ENCODE data around the gene SORT1.

The SORT1 gene

GRCh38 chr1:109425391-109426280, 27.9 kb upstream of the SORT1 start:
- Histone ChIP-seq H3K4me3 (ENCODE audit: low read length) (peak overlapping the region; percentile 93), H3K9ac (ENCODE audit: low read length) (peak overlapping the region; percentile 92), H3K4me1 (ENCODE audit: control insufficient read depth, insufficient read depth, low read length) (peaks cover 59% of the 10 kb centered on the region), H3K36me3 (ENCODE audit: control insufficient read depth, insufficient read depth, low read length, severe bottlenecking) (peaks cover 11% of the 10 kb centered on the region), H3K9me3 (ENCODE audit: control insufficient read depth, low read length) (no peaks in the 10 kb centered on the region), H3K27me3 (replicated peaks; ENCODE audit: control insufficient read depth, insufficient read depth, low read length) (no peaks in the 10 kb centered on the region)
- peak; percentile 73 for DNase-seq (ENCODE audit: low read depth)

GRCh38 chr1:109423498-109423897, 25.8 kb upstream of the SORT1 start:
- Histone ChIP-seq H3K4me1 (ENCODE audit: control insufficient read depth, insufficient read depth, low read length) (peaks cover 39% of the 10 kb centered on the region), H3K27me3 (replicated peaks; ENCODE audit: control insufficient read depth, insufficient read depth, low read length) (no peaks in the 10 kb centered on the region), H3K9ac (ENCODE audit: low read length) (peak overlapping the region; percentile 47), H3K4me3 (ENCODE audit: low read length) (peak overlapping the region; percentile 61), H3K9me3 (ENCODE audit: control insufficient read depth, low read length) (no peaks in the 10 kb centered on the region), H3K36me3 (ENCODE audit: control insufficient read depth, insufficient read depth, low read length, severe bottlenecking) (peaks cover 31% of the 10 kb centered on the region)
- no peak for DNase-seq (ENCODE audit: low read depth)

- Histone ChIP-seq H3K27me3 (replicated peaks; ENCODE audit: control insufficient read depth, insufficient read depth, low read length) (no peaks in the 10 kb centered on the region), H3K9ac (ENCODE audit: low read length) (no peak overlapping the region), H3K4me3 (ENCODE audit: low read length) (no peak overlapping the region), H3K9me3 (ENCODE audit: control insufficient read depth, low read length) (no peaks in the 10 kb centered on the region), H3K4me1 (ENCODE audit: control insufficient read depth, insufficient read depth, low read length) (peaks cover 14% of the 10 kb centered on the region), H3K36me3 (ENCODE audit: control insufficient read depth, insufficient read depth, low read length, severe bottlenecking) (peaks cover 100% of the 10 kb centered on the region)
- no peak for DNase-seq (ENCODE audit: low read depth)
Measured at GRCh38 chr1:109412551-109412950, 14.8 kb upstream of the SORT1 start.

GRCh38 chr1:109404838-109405237, 7.1 kb upstream of the SORT1 start:
- Histone ChIP-seq H3K4me3 (ENCODE audit: low read length) (no peak overlapping the region), H3K27me3 (replicated peaks; ENCODE audit: control insufficient read depth, insufficient read depth, low read length) (no peaks in the 10 kb centered on the region), H3K9ac (ENCODE audit: low read length) (no peak overlapping the region), H3K4me1 (ENCODE audit: control insufficient read depth, insufficient read depth, low read length) (peaks cover 6% of the 10 kb centered on the region), H3K36me3 (ENCODE audit: control insufficient read depth, insufficient read depth, low read length, severe bottlenecking) (peaks cover 96% of the 10 kb centered on the region), H3K9me3 (ENCODE audit: control insufficient read depth, low read length) (no peaks in the 10 kb centered on the region)
- no peak for DNase-seq (ENCODE audit: low read depth)

- Histone ChIP-seq H3K9ac (ENCODE audit: low read length) (peak overlapping the region; percentile 0), H3K4me1 (ENCODE audit: control insufficient read depth, insufficient read depth, low read length) (peaks cover 19% of the 10 kb centered on the region), H3K36me3 (ENCODE audit: control insufficient read depth, insufficient read depth, low read length, severe bottlenecking) (peaks cover 71% of the 10 kb centered on the region), H3K9me3 (ENCODE audit: control insufficient read depth, low read length) (no peaks in the 10 kb centered on the region), H3K27me3 (replicated peaks; ENCODE audit: control insufficient read depth, insufficient read depth, low read length) (no peaks in the 10 kb centered on the region), H3K4me3 (ENCODE audit: low read length) (no peak overlapping the region)
- DNase-seq (ENCODE audit: low read depth) = no peak
Measured at GRCh38 chr1:109402025-109402424, 4.3 kb upstream of the SORT1 start.

- Histone ChIP-seq H3K36me3 (ENCODE audit: control insufficient read depth, insufficient read depth, low read length, severe bottlenecking) (peaks cover 54% of the 10 kb centered on the region), H3K9ac (ENCODE audit: low read length) (peak overlapping the region; percentile 11), H3K9me3 (ENCODE audit: control insufficient read depth, low read length) (no peaks in the 10 kb centered on the region), H3K4me3 (ENCODE audit: low read length) (no peak overlapping the region), H3K4me1 (ENCODE audit: control insufficient read depth, insufficient read depth, low read length) (peaks cover 36% of the 10 kb centered on the region), H3K27me3 (replicated peaks; ENCODE audit: control insufficient read depth, insufficient read depth, low read length) (no peaks in the 10 kb centered on the region)
- DNase-seq (ENCODE audit: low read depth) = no peak
Measured at GRCh38 chr1:109400035-109400655, 2.4 kb upstream of the SORT1 start.

GRCh38 chr1:109399326-109399957, 1.7 kb upstream of the SORT1 start:
- Histone ChIP-seq H3K4me3 (ENCODE audit: low read length) (no peak overlapping the region), H3K9me3 (ENCODE audit: control insufficient read depth, low read length) (no peaks in the 10 kb centered on the region), H3K27me3 (replicated peaks; ENCODE audit: control insufficient read depth, insufficient read depth, low read length) (no peaks in the 10 kb centered on the region), H3K9ac (ENCODE audit: low read length) (peak overlapping the region; percentile 94), H3K4me1 (ENCODE audit: control insufficient read depth, insufficient read depth, low read length) (peaks cover 36% of the 10 kb centered on the region), H3K36me3 (ENCODE audit: control insufficient read depth, insufficient read depth, low read length, severe bottlenecking) (peaks cover 47% of the 10 kb centered on the region)
- DNase-seq (ENCODE audit: low read depth) = peak; percentile 86

GRCh38 chr1:109398343-109399225, 866 bp upstream of the SORT1 start:
- Histone ChIP-seq H3K4me3 (ENCODE audit: low read length) (peak overlapping the region; percentile 89), H3K9ac (ENCODE audit: low read length) (peak overlapping the region; percentile 94), H3K36me3 (ENCODE audit: control insufficient read depth, insufficient read depth, low read length, severe bottlenecking) (peaks cover 39% of the 10 kb centered on the region), H3K4me1 (ENCODE audit: control insufficient read depth, insufficient read depth, low read length) (peaks cover 43% of the 10 kb centered on the region), H3K9me3 (ENCODE audit: control insufficient read depth, low read length) (no peaks in the 10 kb centered on the region), H3K27me3 (replicated peaks; ENCODE audit: control insufficient read depth, insufficient read depth, low read length) (no peaks in the 10 kb centered on the region)
- no peak for DNase-seq (ENCODE audit: low read depth)

GRCh38 chr1:109396871-109397580, 692 bp downstream of the SORT1 start:
- peak overlapping the region; percentile 89 for H3K4me3 ChIP-seq (ENCODE audit: low read length)
- H3K9ac ChIP-seq (ENCODE audit: low read length) = peak overlapping the region; percentile 94
- peaks cover 25% of the 10 kb centered on the region for H3K36me3 ChIP-seq (ENCODE audit: control insufficient read depth, insufficient read depth, low read length, severe bottlenecking)
- no peaks in the 10 kb centered on the region for H3K9me3 ChIP-seq (ENCODE audit: control insufficient read depth, low read length)
- peak; percentile 44 for DNase-seq (ENCODE audit: low read depth)
- no peaks in the 10 kb centered on the region for H3K27me3 ChIP-seq (replicated peaks; ENCODE audit: control insufficient read depth, insufficient read depth, low read length)
- peaks cover 59% of the 10 kb centered on the region for H3K4me1 ChIP-seq (ENCODE audit: control insufficient read depth, insufficient read depth, low read length)

GRCh38 chr1:109396513-109396839, 1.2 kb downstream of the SORT1 start:
- Histone ChIP-seq H3K36me3 (ENCODE audit: control insufficient read depth, insufficient read depth, low read length, severe bottlenecking) (peaks cover 19% of the 10 kb centered on the region), H3K9me3 (ENCODE audit: control insufficient read depth, low read length) (no peaks in the 10 kb centered on the region), H3K27me3 (replicated peaks; ENCODE audit: control insufficient read depth, insufficient read depth, low read length) (no peaks in the 10 kb centered on the region), H3K9ac (ENCODE audit: low read length) (peak overlapping the region; percentile 94), H3K4me1 (ENCODE audit: control insufficient read depth, insufficient read depth, low read length) (peaks cover 65% of the 10 kb centered on the region), H3K4me3 (ENCODE audit: low read length) (peak overlapping the region; percentile 89)
- DNase-seq (ENCODE audit: low read depth) = no peak
